H9 (cell line): Measurements from ENCODE around the gene SUSD2. TPM values are rescaled to one million over a fixed set of nuclear protein-coding genes. Genes with fewer than 3 reads are reported as not detected.
A peak's percentile ranks its signal among the peaks of the same experiment; 100 is the strongest.

ENCODE experiments used
- DNase-seq: peaks from one replicate; pipeline ENCODE4 v3.0.0-alpha.2; 2017
- H2AFZ ChIP-seq: one replicate; pipeline ENCODE4 v1.6.1; 2013; ENCODE audit warnings: mild to moderate bottlenecking, low read length, control low read depth, moderate library complexity
- H2AK5ac ChIP-seq: 2 replicates; pipeline ENCODE4 v1.6.1; 2013; ENCODE audit warnings: low read length, control low read depth, mixed read lengths; ENCODE audit not compliant: insufficient read length
- H2BK120ac ChIP-seq: one replicate; pipeline ENCODE4 v1.6.1; 2013; ENCODE audit warnings: low read depth, mild to moderate bottlenecking, low read length, control low read depth, inconsistent platforms; ENCODE audit not compliant: poor library complexity, severe bottlenecking
- H2BK12ac ChIP-seq: 2 replicates; pipeline ENCODE4 v1.6.1; 2013; ENCODE audit warnings: low read length, control low read depth, mixed read lengths, low read depth; ENCODE audit not compliant: insufficient read length
- H2BK15ac ChIP-seq: 2 replicates; pipeline ENCODE4 v1.6.1; 2013; ENCODE audit warnings: low read depth, low read length, control low read depth
- H2BK20ac ChIP-seq: one replicate; pipeline ENCODE4 v1.6.1; 2013; ENCODE audit warnings: low read depth, mild to moderate bottlenecking, low read length, control low read depth, inconsistent platforms; ENCODE audit not compliant: poor library complexity, severe bottlenecking
- H2BK5ac ChIP-seq: 2 replicates; pipeline ENCODE4 v1.6.1; 2013; ENCODE audit warnings: low read length, control low read depth, mixed read lengths; ENCODE audit not compliant: insufficient read length
- H3K14ac ChIP-seq: 2 replicates; pipeline ENCODE4 v1.6.1; 2013; ENCODE audit warnings: low read length, control low read depth; ENCODE audit not compliant: insufficient read depth
- H3K18ac ChIP-seq: 2 replicates; pipeline ENCODE4 v1.6.1; 2013; ENCODE audit warnings: low read depth, mild to moderate bottlenecking, mixed read lengths, low read length, control low read depth; ENCODE audit not compliant: insufficient read length
- H3K23ac ChIP-seq: 2 replicates; pipeline ENCODE4 v1.6.1; 2013; ENCODE audit warnings: low read length, control low read depth, mixed read lengths, low read depth; ENCODE audit not compliant: insufficient read length
- H3K23me2 ChIP-seq: 2 replicates; pipeline ENCODE4 v1.6.1; 2013; ENCODE audit warnings: low read depth, mild to moderate bottlenecking, mixed read lengths, low read length, control low read depth; ENCODE audit not compliant: insufficient read length, poor library complexity, severe bottlenecking
- H3K27ac ChIP-seq: 2 replicates; pipeline ENCODE4 v1.5.1; 2013; ENCODE audit warnings: low read length, control low read depth, mixed read lengths, low read depth; ENCODE audit not compliant: insufficient read length
- H3K27me3 ChIP-seq: 2 replicates; pipeline ENCODE4 v1.6.1; 2013; ENCODE audit warnings: low read length, control low read depth, inconsistent platforms; ENCODE audit not compliant: insufficient read depth
- H3K4ac ChIP-seq: 2 replicates; pipeline ENCODE4 v1.6.1; 2013; ENCODE audit warnings: low read depth, mild to moderate bottlenecking, control low read depth, inconsistent platforms, low read length, moderate library complexity
- H3K4me1 ChIP-seq: 2 replicates; pipeline ENCODE4 v1.6.1; 2013; ENCODE audit warnings: low read length, control low read depth, inconsistent platforms; ENCODE audit not compliant: insufficient read depth
- H3K4me2 ChIP-seq: 2 replicates; pipeline ENCODE4 v1.6.1; 2013; ENCODE audit warnings: low read length, control low read depth, mixed read lengths; ENCODE audit not compliant: insufficient read length, insufficient read depth
- H3K56ac ChIP-seq: 2 replicates; pipeline ENCODE4 v1.6.1; 2013; ENCODE audit warnings: low read depth, mild to moderate bottlenecking, mixed read lengths, low read length, control low read depth; ENCODE audit not compliant: insufficient read length
- H3K79me1 ChIP-seq: 2 replicates; pipeline ENCODE4 v1.6.1; 2013; ENCODE audit warnings: low read depth, mild to moderate bottlenecking, moderate library complexity, low read length, control low read depth, inconsistent platforms; ENCODE audit not compliant: insufficient read depth, poor library complexity, severe bottlenecking
- H3K79me2 ChIP-seq: 2 replicates; pipeline ENCODE4 v1.6.1; 2013; ENCODE audit warnings: low read length, control low read depth, inconsistent platforms; ENCODE audit not compliant: insufficient read depth
- H3K9ac ChIP-seq: 2 replicates; pipeline ENCODE4 v1.6.1; 2013; ENCODE audit warnings: low read length, control low read depth, mixed read lengths; ENCODE audit not compliant: insufficient read length; ENCODE audit errors: extremely low read depth
- H3K9me3 ChIP-seq: one replicate; pipeline ENCODE4 v1.6.1; 2013; ENCODE audit warnings: low read depth, low read length, inconsistent platforms; ENCODE audit not compliant: control insufficient read depth
- H3T11ph ChIP-seq: one replicate; pipeline ENCODE4 v1.6.1; 2013; ENCODE audit warnings: mild to moderate bottlenecking, low read length, control low read depth, inconsistent platforms
- H4K20me1 ChIP-seq: one replicate; pipeline ENCODE4 v1.6.1; 2013; ENCODE audit not compliant: control insufficient read depth, insufficient read length, insufficient read depth
- H4K5ac ChIP-seq: 2 replicates; pipeline ENCODE4 v1.6.1; 2013; ENCODE audit warnings: low read depth, mild to moderate bottlenecking, mixed read lengths, low read length, control low read depth; ENCODE audit not compliant: insufficient read length
- H4K8ac ChIP-seq: replicated peaks from 2 replicates; pipeline ENCODE4 v1.6.1; 2013; ENCODE audit warnings: low read length, control low read depth, mixed read lengths, low read depth; ENCODE audit not compliant: insufficient read length
- H4K91ac ChIP-seq: 2 replicates; pipeline ENCODE4 v1.6.1; 2013; ENCODE audit warnings: low read depth, mild to moderate bottlenecking, moderate library complexity, mixed read lengths, low read length, control low read depth; ENCODE audit not compliant: insufficient read length
- H3K27ac Mint-ChIP-seq, 3 experiments: 2 replicates in 2 of 3; 3 replicates in 1 of 3; pipeline ENCODE4 v1.8.0; 2020 to 2021; ENCODE audit warnings: mixed read lengths in 3 of 3, mild to moderate bottlenecking in 1 of 3, moderate library complexity in 1 of 3
- H3K27me3 Mint-ChIP-seq: 2 replicates; pipeline ENCODE4 v1.8.0; 2021; ENCODE audit warnings: low read depth, mild to moderate bottlenecking, moderate library complexity, mixed read lengths
- H3K36me3 Mint-ChIP-seq, 3 experiments: 2 replicates in 2 of 3; 3 replicates in 1 of 3; pipeline ENCODE4 v1.8.0; 2020 to 2021; ENCODE audit warnings: low read depth in 3 of 3, mixed read lengths in 3 of 3; ENCODE audit not compliant: insufficient read depth in 1 of 3
- H3K4me1 Mint-ChIP-seq, 2 experiments: 2 replicates each; pipeline ENCODE4 v1.8.0; 2020; ENCODE audit warnings: mixed read lengths in 2 of 2
- H3K4me3 Mint-ChIP-seq, 2 experiments: 2 replicates in 1 of 2; 3 replicates in 1 of 2; pipeline ENCODE4 v1.8.0; 2020 to 2021; ENCODE audit warnings: mild to moderate bottlenecking in 2 of 2, mixed read lengths in 2 of 2, moderate library complexity in 1 of 2
- H3K9me3 Mint-ChIP-seq, 2 experiments: 2 replicates in 1 of 2; 3 replicates in 1 of 2; pipeline ENCODE4 v1.8.0; 2020; ENCODE audit warnings: mild to moderate bottlenecking in 2 of 2, mixed read lengths in 2 of 2, moderate library complexity in 1 of 2
- WGBS: extraction: QIAGEN DNeasy Blood & Tissue Kit; methylation state at CpG from one replicate; pipeline ENCODE4 v1.1.7; 2013; ENCODE audit warnings: missing lambda C conversion rate, low lambda C conversion rate, mixed read lengths; ENCODE audit not compliant: insufficient read length; ENCODE audit errors: extremely low coverage; 5-methylcytosine and 5-hydroxymethylcytosine counted together
- total RNA-seq: library from RNA; stranded (reverse); gene quantifications from 2 replicates; pipeline ENCODE4 v1.2.1, GENCODE V29; 2021
- TF ChIP-seq, protein P1 (sequence below): fragments of 200-600 bp; sonication (generic); conservative IDR thresholded peaks from 3 replicates; pipeline ENCODE4 v1.8.0; 2021; ENCODE audit warnings: antibody characterized with exemption, mild to moderate bottlenecking

The SUSD2 gene
- total RNA-seq, 1 experiment from 2014 or later, result 4.2 TPM

DNA sequence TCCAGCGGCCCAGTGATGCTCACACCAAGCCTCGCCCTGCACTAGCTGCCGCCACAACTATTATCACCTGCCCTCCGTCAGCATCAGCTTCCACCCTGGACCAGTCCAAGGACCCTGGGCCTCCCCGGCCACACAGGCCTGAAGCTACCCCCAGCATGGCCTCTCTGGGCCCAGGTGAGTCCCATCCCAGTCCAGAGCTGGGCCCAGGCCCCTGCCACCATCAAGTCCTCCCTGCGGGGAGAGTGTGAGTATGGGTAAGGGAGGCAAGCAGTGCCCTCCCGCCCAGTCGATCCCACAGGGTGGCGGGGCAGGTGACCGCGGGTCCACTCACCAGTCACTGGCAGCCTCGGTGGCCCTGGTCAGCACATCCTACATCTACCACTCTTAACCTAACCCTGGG lies 9.5 kb upstream of the SUSD2 start:
- TF ChIP-seq, protein P1, sequence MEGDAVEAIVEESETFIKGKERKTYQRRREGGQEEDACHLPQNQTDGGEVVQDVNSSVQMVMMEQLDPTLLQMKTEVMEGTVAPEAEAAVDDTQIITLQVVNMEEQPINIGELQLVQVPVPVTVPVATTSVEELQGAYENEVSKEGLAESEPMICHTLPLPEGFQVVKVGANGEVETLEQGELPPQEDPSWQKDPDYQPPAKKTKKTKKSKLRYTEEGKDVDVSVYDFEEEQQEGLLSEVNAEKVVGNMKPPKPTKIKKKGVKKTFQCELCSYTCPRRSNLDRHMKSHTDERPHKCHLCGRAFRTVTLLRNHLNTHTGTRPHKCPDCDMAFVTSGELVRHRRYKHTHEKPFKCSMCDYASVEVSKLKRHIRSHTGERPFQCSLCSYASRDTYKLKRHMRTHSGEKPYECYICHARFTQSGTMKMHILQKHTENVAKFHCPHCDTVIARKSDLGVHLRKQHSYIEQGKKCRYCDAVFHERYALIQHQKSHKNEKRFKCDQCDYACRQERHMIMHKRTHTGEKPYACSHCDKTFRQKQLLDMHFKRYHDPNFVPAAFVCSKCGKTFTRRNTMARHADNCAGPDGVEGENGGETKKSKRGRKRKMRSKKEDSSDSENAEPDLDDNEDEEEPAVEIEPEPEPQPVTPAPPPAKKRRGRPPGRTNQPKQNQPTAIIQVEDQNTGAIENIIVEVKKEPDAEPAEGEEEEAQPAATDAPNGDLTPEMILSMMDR, result no peak

More for the DNA sequence above, 9.5 kb upstream of the SUSD2 start:
- peaks cover 2 to 5% of the 10 kb centered on the region in 2 experiments; a peak in 1 of 4 replicates for H3K4me1 Mint-ChIP-seq
- no peaks in the 10 kb centered on the region for H4K20me1 ChIP-seq
- H3K56ac ChIP-seq, result no peak overlapping the region
- peaks cover 7 to 42% (median 32%) of the 10 kb centered on the region in 3 experiments for H3K36me3 Mint-ChIP-seq
- no peak overlapping the region for H2BK5ac ChIP-seq
- H2BK15ac ChIP-seq, result no peak overlapping the region
- no peak overlapping the region; the same call in 1 of the 2 replicates for H3K14ac ChIP-seq
- H4K8ac ChIP-seq, result no peak overlapping the region
- no peak overlapping the region for H3K9ac ChIP-seq
- H4K91ac ChIP-seq, result no peak overlapping the region
- H3K4me2 ChIP-seq, result no peak overlapping the region
- H3K23me2 ChIP-seq, result no peaks in the 10 kb centered on the region
- H3K9me3 Mint-ChIP-seq, result no peaks in the 10 kb centered on the region; a peak in 1 of 5 replicates
- no peak overlapping the region for H3T11ph ChIP-seq
- H2BK12ac ChIP-seq, result no peak overlapping the region
- H2BK120ac ChIP-seq, result no peak overlapping the region
- H3K4ac ChIP-seq, result no peak overlapping the region
- H3K27ac ChIP-seq, result no peak overlapping the region
- H3K18ac ChIP-seq, result no peak overlapping the region
- no CpG with 5 or more reads among the region's 12 CpGs for WGBS
- H3K9me3 ChIP-seq, result no peaks in the 10 kb centered on the region
- H3K23ac ChIP-seq, result no peak overlapping the region
- no peaks in the 10 kb centered on the region for H3K4me1 ChIP-seq
- no peak for DNase-seq
- peak overlapping the region in 2 of 3 experiments; percentile 28 to 52; a peak in 3 of 7 replicates for H3K27ac Mint-ChIP-seq
- no peaks in the 10 kb centered on the region for H3K27me3 Mint-ChIP-seq
- H3K27me3 ChIP-seq, result no peaks in the 10 kb centered on the region
- no peak overlapping the region for H3K4me3 Mint-ChIP-seq
- no peaks in the 10 kb centered on the region for H3K79me1 ChIP-seq
- no peak overlapping the region for H4K5ac ChIP-seq
- H2BK20ac ChIP-seq, result no peak overlapping the region
- H2AFZ ChIP-seq, result no peak overlapping the region
- H3K79me2 ChIP-seq, result no peaks in the 10 kb centered on the region
- H2AK5ac ChIP-seq, result no peak overlapping the region
